HUDEP-2 (cell line): ENCODE data around the gene AFDN.
"Not testable (repeated sequence)": the region's sequence is repeated elsewhere in the genome, so short reads cannot be mapped to it uniquely, and the experiment has no call there.

Experiments used
- DNase-seq, 76 experiments: peaks; one replicate each; lab custom pipeline; 2025; ENCODE audit not compliant: unreplicated experiment in 76 of 76; lab: John Stamatoyannopoulos, UW

Gene AFDN

GRCh38 chr6:167990016-167990945 is 163.6 kb downstream of the AFDN start:
- DNase-seq = no peak

GRCh38 chr6:167993169-167993568 is 166.5 kb downstream of the AFDN start:
- no peak for DNase-seq

- DNase-seq = no peak
These were observed 167.1 kb downstream of the AFDN start for GRCh38 chr6:167993831-167994230.

GRCh38 chr6:167995302-167995701 is 168.6 kb downstream of the AFDN start:
- no peak for DNase-seq

GRCh38 chr6:167995731-167996151 is 169.0 kb downstream of the AFDN start:
- no peak for DNase-seq

GRCh38 chr6:167996424-167997199 is 169.9 kb downstream of the AFDN start:
- DNase-seq = no peak

GRCh38 chr6:167997642-167998041 is 170.9 kb downstream of the AFDN start, which contains the start of gene KIF25:
TSS of gene KIF25 (plus strand) at chr6:167997671. CDS start at chr6:168029586, 31,915 bp downstream.
- no peak for DNase-seq

- no peak for DNase-seq
These were observed 171.5 kb downstream of the AFDN start for GRCh38 chr6:167998215-167998614.

GRCh38 chr6:168000198-168001028 is 173.7 kb downstream of the AFDN start:
- DNase-seq = no peak

GRCh38 chr6:168001029-168001332 is 174.3 kb downstream of the AFDN start:
- DNase-seq = no peak

GRCh38 chr6:168001514-168001913 is 174.8 kb downstream of the AFDN start:
- not testable (repeated sequence) for DNase-seq

GRCh38 chr6:168002804-168003203 is 176.1 kb downstream of the AFDN start:
- no peak for DNase-seq

- DNase-seq = no peak
These were observed 177.3 kb downstream of the AFDN start for GRCh38 chr6:168004023-168004422.

GRCh38 chr6:168004945-168005344 is 178.2 kb downstream of the AFDN start:
- no peak for DNase-seq

- no peak for DNase-seq
These were observed 179.1 kb downstream of the AFDN start for GRCh38 chr6:168005796-168006195.

- DNase-seq = no peak
These were observed 181.1 kb downstream of the AFDN start for GRCh38 chr6:168007592-168008338.

GRCh38 chr6:168009331-168009730 is 182.6 kb downstream of the AFDN start:
- no peak for DNase-seq

- DNase-seq = no peak
These were observed 184.6 kb downstream of the AFDN start for GRCh38 chr6:168011291-168011690.

GRCh38 chr6:168012431-168013249 is 185.9 kb downstream of the AFDN start:
- DNase-seq = no peak
